Measurements from ENCODE around the gene FOXK2.
A peak's percentile ranks its signal among the peaks of the same experiment; 100 is the strongest.
"Not testable (repeated sequence)": the region's sequence is repeated elsewhere in the genome, so short reads cannot be mapped to it uniquely, and the experiment has no call there.

Gene FOXK2

DNA sequence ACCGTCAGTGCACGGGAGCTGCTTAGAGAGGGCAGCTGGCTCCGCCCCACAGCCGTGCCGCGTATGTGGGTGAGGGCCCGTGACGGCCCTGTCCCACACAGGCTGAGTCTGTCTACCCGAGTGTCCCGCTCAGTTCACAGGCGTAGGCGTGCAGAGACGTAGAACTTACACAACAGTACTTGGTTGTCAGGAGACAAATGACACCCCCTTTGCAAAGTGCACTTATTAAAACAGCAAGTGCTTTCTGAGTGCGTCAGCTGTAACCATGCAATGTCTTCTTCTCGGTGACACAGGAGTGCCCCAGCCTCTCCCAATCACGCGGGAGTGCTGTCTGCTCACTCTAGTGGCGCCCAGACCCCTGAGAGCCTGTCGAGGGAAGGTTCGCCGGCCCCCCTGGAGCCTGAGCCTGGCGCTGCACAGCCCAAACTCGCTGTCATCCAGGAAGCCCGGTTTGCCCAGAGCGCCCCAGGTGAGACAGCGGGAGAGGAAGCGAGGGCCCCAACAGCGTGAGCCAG lies 64.2 kb downstream of the FOXK2 start:
- H3K4me3 ChIP-seq (ENCODE audit: low read depth, low read length) = no peak overlapping the region
- no peak for DNase-seq (ENCODE audit: low read depth)

DNA sequence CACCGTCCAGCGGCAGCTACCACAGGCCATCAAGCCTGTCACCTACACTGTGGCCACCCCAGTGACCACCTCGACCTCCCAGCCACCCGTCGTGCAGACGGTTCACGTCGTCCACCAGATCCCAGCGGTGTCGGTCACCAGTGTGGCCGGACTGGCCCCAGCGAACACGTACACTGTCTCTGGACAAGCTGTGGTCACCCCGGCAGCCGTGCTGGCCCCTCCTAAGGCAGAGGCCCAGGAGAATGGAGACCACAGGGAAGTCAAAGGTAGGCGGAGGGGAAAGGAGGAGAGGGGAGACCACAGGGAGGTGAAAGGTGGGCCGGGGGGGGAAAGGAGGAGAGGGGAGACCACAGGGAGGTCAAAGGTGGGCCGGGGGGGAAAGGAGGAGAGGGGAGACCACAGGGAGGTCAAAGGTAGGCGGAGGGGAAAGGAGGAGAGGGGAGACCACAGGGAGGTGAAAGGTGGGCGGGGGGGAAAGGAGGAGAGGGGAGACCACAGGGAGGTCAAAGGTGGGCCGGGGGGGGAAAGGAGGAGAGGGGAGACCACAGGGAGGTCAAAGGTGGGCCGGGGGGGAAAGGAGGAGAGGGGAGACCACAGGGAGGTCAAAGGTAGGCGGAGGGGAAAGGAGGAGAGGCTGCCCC lies 66.5 kb downstream of the FOXK2 start:
- not testable (repeated sequence) for DNase-seq (ENCODE audit: low read depth)

DNA sequence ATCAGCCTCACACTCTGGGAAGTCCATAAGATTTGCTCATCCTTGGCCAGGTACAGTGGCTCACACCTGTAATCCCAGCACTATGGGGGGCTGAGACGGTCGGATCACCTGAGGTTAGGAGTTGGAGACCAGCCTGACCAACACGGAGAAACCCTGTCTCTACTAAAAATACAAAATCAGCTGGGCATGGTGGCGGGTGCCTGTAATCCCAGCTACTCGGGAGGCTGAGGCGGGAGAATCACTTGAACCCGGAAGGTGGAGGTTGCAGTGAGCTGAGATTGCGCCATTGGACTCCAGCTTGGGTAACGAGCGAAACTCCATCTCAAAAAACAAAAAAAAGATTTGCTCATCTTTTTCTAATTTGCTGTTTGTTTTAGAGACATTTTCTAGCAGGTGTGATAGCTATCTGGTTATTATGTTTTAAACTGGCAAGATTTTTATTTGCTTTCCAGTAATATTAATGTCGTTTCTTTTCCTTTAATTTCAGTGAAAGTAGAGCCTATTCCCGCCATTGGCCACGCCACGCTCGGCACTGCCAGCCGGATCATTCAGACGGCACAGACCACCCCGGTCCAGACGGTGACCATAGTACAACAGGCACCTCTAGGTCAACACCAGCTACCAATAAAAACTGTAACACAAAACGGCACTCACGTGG lies 67.2 kb downstream of the FOXK2 start:
- DNase-seq (ENCODE audit: low read depth) = no peak
- H3K4me3 ChIP-seq (ENCODE audit: low read depth, low read length) = no peak overlapping the region

More for the DNA sequence above, 66.5 kb downstream of the FOXK2 start:
- not testable (repeated sequence) for H3K4me3 ChIP-seq (ENCODE audit: low read depth, low read length)

DNA sequence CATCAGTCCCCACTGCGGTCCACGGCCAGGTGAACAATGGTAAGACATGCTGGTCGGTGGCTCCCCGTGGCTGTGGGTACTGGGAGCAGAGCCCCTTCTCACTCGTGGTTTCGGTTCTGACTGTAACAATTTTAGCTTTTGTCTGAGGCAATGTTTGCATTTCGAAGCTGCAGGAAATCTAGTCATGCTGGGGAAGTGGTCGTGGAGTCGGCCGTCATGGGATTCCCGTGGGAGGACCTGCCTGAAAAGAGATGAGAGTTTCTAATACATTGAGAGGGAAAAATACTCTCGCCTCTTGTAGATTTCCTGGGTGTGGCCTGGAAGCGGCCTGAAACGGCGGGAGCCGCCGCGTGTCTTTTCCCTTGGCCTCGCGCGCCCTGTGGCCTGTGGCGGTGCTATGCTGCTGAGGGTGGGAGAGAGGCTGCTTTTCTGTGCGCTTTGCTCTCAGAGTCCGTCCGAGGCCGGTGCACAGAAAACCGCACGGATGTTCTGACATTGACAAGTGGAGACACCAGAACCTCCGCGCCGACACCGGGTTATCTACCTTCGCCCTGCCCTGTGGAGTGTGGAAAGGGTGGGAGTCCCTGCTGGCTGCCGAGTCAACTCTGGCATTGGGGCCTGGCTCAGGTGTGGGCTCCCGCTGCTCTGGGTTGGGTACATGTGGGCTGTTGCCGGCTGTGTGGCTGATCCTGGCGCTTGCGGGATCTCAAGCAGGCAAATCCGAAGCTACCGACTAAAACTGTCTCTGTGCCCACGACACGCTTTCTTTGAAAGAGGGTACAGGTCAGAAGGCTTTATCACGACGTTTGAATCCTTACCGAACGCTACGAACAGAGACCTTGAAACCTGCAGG lies 67.9 kb downstream of the FOXK2 start:
- no peak overlapping the region for H3K4me3 ChIP-seq (ENCODE audit: low read depth, low read length)
- DNase-seq (ENCODE audit: low read depth) = no peak

DNA sequence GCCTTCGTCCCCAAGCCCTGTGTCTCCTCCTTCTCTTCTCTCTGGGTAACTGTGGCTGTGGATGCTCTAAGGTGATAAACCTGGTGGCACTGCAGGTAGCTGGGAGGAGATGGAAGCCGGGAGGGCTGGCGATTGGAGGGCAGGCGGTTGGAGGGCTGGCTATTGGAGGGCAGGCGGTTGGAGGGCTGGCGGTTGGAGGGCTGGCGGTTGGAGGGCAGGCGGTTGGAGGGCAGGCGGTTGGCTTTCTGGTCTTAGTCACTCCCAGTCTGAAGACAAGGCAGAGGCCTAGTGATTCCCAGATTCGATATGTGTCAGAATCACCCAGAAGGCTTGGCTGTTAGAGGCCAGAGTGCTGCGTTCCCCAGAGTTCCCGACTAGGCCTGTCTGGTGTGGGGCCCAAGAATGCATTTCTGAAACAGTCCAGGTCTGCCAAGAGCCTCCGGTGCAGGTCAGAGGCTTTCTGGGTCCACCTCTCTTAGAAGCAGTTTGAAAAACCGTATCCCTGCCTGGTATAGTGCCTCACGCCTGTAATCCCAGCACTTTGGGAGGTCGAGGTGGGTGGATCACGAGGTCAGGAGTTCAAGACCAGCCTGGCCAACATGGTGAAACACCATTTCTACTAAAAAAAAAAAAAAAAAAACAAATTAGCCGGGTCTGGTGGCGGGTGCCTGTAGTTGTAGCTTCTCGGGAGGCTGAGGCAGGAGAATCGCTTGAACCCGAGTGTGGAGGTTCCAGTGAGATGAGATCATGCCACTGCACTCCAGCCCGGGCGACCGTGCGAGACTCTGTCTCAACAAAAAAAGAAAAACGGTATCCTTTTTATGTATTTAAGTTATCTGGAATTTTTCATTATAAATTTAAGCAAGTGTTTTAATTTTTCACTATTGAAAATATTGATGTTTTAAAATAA lies 69.0 kb downstream of the FOXK2 start:
- no peak overlapping the region for H3K4me3 ChIP-seq (ENCODE audit: low read depth, low read length)
- DNase-seq (ENCODE audit: low read depth) = no peak

DNA sequence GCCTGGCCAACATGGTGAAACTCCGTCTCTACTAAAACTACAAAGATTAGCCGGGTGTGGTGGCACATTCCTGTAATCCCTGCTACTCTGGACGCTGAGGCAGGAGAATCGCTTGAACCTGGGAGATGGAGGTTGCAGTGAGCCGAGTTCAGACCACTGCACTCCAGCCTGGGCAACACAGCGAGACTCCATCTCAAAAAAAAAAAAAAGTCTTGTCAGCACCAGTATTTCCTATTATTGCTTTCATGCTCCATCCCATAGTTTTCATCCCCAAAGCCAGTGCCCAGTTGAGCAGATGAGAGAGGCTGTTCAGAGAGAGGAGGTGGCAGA lies 70.3 kb downstream of the FOXK2 start:
- DNase-seq (ENCODE audit: low read depth) = no peak
- no peak overlapping the region for H3K4me3 ChIP-seq (ENCODE audit: low read depth, low read length)

DNA sequence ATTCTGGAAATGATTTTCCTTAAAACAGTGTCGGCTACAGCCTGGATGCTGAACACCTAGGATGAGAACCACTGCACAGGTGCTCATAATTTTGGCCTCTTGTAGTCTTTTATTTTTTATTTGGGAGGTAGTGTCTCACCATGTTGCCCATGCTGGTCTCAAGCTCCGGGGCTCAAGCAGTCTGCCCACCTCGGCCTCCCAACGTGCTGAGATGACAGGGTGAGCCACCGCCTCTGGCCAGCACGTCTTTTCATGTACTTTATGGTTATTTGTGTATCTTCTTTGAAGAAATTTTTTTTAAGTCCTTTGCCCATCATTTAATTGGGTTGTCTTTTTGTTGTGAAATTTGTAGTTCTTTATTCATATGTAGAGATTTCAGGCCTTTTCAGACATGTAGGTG lies 70.7 kb downstream of the FOXK2 start:
- no peak for DNase-seq (ENCODE audit: low read depth)
- no peak overlapping the region for H3K4me3 ChIP-seq (ENCODE audit: low read depth, low read length)

DNA sequence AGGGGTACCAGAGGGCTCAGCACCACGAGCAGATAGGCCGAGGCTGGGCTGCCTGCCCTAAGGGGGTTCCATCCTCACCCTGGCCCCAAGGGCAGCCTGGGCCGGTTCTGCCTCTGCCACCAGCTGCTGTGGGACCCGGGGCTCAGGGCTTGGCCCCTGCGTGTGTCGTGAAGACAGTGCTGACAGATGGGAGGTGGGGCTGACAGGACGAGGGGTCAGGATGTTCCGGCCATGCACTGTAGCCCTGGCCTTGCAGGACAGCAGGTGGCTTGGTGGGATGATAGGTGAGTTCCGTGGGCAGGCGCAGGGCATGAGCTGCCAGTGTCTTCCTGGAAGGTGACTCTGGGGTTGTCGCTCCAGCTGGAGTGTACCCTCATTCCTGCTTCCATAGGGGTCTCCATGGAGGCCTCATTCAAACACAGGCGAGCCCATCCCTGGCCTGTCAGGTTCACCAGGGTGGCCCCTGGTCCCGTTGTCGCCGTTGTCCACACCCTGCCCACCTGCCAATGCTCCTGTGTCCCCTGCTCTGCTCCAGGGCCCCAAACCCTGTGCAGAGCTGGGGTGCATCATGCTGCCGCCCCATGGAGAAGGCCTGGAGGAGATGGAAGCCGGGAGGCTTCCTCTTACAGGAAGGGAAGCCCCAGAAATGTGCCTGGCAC lies 71.5 kb downstream of the FOXK2 start:
- no peak for DNase-seq (ENCODE audit: low read depth)
- H3K4me3 ChIP-seq (ENCODE audit: low read depth, low read length) = no peak overlapping the region

DNA sequence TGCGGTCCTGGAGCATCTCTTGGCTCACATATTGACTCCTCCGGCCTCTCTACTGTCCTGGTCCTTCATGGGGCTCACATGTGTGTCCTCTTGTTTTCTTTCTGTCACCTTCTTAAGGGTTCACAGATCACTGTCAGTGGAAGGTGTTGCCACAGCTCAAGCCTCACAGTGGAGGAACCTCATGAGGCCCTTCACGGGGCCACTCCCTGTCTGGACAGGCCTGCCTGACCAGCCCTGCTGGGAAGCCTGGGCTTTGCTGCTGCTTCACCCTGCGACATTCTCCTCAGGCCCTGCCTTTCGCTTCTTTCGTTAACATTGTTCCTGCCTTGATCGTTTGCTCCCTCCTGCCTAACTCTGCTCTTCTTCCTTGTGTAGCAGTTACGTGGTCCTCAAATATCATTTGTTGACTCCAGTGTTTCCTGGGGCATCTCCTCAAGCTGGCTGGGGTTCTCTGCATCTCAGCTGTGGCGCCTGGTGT lies 72.8 kb downstream of the FOXK2 start:
- DNase-seq (ENCODE audit: low read depth) = no peak
- H3K4me3 ChIP-seq (ENCODE audit: low read depth, low read length) = no peak overlapping the region

DNA sequence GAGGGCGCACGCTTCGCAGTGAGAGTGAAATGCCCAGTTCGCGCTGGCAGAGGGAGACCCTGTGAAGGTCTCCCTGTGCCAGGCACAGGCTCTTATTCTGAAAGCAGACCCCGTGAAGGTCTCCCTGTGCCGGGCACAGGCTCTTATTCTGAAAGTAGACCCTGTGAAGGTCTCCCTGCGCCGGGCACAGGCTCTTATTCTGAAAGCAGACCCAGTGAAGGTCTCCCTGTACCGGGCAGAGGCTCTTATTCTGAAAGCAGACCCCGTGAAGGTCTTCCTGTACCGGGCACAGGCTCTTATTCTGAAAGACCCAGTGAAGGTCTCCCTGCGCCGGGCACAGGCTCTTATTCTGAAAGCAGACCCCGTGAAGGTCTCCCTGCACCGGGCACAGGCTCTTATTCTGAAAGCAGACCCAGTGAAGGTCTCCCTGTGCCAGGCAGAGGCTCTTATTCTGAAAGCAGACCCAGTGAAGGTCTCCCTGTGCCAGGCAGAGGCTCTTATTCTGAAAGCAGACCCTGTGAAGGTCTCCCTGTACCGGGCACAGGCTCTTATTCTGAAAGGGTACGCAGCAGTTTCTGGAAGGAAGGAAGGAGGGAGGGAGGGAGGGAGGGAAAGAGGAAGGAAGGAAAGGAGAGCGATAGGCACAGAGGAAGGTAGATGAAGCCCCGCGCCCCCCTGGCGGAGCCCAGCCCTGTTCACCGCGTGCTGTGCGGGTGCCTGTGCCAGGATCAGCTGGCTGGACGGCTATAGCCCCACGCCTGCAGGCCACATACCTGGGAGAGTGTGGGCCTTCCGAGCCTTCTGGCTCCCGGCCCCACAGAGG lies 73.4 kb downstream of the FOXK2 start:
- peak; percentile 29 for DNase-seq (ENCODE audit: low read depth)
- peak overlapping the region; percentile 60 for H3K4me3 ChIP-seq (ENCODE audit: low read depth, low read length)

DNA sequence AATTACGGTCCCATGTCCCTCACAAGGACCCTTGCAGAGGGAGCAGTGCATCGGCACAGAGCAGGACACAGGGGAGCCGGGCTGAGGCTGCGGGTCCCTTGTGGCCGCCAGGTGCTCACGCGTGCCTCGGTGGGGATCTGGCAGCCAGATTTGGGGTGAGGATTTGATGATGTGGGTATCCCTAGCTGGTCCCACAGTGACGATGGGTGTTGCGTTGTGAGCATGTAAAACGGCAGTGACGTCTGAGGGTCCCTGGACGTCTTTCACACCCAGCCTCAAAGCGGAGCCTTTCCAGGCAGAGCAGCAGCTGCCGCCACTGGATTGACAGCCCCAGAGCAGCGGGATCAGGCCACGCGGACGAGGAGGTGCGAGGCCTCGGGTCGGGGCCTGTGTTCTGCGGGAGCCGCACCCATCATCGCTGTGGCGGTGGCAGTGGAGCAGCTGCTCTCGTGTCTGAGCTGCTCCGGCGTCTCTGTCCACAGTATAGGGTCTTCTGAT lies 74.1 kb downstream of the FOXK2 start:
- peak overlapping the region; percentile 60 for H3K4me3 ChIP-seq (ENCODE audit: low read depth, low read length)
- DNase-seq (ENCODE audit: low read depth) = no peak

DNA sequence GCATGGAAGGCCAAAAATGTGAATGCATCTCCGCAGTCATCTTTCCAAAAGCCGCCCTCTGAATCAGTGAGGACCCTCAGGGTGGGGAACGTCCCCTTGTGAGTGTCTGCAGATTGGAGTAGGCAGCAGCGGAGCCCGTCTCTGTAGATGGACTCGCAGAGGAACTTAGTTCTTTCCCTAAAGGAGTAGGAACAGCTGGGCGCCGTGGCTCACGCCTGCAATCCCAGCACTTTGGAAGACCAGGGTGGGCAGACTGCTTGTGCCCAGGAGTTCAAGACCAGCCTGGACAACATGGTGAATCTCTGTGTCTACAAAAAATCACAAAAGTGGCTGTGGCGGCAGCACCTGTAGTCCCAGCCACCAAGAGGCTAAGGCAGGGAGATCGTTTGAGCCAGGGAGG lies 75.0 kb downstream of the FOXK2 start:
- no peak overlapping the region for H3K4me3 ChIP-seq (ENCODE audit: low read depth, low read length)
- DNase-seq (ENCODE audit: low read depth) = no peak

DNA sequence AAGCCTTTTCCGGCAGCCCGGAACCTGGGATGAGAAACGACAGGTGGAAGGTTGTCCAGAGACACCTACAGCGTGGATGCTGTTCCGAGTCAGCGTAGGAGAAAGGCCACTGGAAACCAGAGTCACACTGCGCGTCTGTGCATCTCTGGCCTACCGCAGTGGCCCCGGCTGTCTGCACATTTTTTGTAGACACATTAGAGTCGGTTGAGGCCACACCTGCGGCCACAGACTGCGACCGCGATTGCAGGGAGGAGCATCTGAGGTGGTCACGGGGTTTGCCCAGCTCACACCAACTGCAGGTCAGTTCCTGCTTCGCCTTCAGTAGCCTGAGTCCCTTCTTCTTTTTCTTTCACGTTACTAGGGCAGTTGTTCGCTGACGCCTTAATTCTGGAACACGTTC lies 76.4 kb downstream of the FOXK2 start:
- no peak for DNase-seq (ENCODE audit: low read depth)
- H3K4me3 ChIP-seq (ENCODE audit: low read depth, low read length) = no peak overlapping the region

DNA sequence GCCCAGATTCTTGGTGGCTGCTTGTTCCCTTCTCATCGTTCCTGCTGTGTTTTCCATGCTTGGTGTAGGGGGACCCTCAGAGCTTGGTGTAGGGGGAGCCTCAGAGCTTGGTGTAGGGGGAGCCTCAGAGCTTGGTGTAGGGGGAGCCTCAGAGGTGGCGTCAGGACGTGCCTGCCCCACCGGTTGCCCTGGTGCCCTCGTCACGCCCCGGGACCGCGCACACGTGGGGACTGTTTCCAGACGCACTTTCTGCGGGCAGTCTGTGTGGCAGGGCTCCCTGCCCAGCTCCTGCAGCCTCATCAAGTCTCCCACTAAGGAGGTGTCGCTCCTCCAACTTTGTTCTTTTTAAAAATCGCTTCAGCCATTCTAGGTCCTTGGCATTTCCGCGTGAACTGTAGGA lies 76.8 kb downstream of the FOXK2 start:
- no peak overlapping the region for H3K4me3 ChIP-seq (ENCODE audit: low read depth, low read length)
- no peak for DNase-seq (ENCODE audit: low read depth)

DNA sequence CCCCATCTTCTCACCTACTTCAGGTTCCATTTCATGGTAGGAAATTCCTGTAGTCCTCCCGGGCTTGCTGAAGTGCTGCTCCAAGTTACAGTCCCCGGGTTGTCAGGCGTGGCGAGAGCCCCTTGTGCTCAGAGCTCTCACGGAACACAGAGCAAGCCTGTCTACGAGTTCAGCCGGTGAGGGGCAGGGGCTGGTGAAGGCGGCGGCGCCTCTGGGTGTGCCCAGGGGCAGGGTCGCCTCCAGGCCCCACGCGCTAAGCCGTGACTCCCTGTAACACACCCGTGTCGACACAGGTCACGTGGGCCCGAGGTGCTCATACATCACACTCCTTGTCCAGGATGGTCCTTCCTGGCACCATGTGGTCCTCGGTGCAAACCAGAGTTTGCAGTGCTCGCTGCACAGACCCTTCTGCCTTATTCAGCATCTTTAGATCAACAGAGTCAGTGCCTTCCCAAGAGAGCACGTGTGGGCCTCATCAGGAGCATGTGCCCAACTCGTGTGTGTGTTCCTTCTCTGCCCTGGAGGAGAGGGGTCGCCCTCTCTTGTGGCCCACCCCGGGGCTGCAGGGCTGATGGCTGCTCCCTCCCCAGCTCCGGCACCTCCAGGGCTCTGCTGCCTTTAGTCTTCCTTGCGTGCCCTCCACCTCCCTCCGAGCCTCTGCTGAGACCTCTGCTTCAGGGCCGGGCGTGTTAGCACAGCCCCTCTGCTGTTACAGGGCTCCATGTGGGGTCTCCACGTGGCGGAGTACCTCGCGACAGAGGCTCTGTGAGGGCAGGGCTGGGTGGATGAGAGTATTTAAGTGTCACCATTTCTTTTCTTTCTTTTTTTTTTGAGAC lies 77.5 kb downstream of the FOXK2 start:
- DNase-seq (ENCODE audit: low read depth) = no peak
- no peak overlapping the region for H3K4me3 ChIP-seq (ENCODE audit: low read depth, low read length)

DNA sequence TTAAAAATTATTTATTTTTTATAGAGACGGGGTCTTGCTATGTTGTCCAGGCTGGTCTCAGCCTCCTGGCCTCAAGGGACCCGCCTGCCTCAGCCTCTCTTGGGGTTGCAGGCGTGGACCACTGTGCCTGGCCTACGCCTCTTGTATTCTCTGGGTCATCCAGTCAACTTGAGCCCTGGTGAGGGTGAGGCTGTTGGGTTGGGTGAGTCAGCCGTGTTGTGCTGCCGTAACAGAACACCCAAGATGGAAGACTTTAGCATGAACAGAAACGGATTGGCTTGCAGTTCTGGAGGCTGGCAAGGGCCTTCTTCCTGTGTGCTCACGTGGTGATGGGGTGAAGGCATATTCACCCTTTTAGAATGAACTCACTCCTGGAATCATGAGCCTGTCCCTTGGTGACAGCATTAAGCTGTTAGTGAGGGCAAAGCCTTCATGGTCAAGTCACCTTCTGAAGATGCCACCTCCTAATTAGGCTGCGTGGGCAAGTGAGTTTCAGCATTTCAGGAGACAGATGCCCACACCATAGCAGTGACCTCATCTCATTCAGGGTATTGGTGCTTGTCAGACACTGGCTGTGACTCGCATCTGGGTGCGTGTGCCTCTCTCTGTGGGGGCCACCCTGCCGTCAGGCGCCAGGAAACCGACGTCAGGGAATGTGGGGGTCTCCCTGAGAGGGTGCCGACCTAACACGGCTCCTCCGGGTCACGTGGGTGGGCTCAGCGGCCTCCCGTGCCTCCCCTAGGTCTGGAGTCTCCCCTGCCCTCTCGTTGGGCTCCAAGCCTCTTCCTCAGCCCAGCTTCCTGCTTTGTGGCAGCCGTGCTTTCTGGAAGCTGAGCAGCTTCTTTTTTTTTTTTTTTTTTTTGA lies 79.0 kb downstream of the FOXK2 start:
- no peak for DNase-seq (ENCODE audit: low read depth)
- H3K4me3 ChIP-seq (ENCODE audit: low read depth, low read length) = no peak overlapping the region
